Measurements from ENCODE around the gene TKFC. TPM values are rescaled to one million over a fixed set of nuclear protein-coding genes. Genes with fewer than 3 reads are reported as not detected.
A peak's percentile ranks its signal among the peaks of the same experiment; 100 is the strongest.

TKFC gene
- total and polyA plus RNA-seq, 9 of the 15 experiments (the other 6 are each of a cell fraction or from before 2014, with no cell fraction given), result 2.0 to 61.7 (median 28.5) TPM

- no peak for TF ChIP-seq ZSCAN29 (IDR thresholded peaks at IDR 0.05)
- no peak for TF ChIP-seq HOXB6 (CRISPR knock-in tag; IDR thresholded peaks at IDR 0.05; ENCODE audit: borderline replicate concordance)
- TF ChIP-seq ZEB2 (IDR thresholded peaks at IDR 0.05), result no peak
- no peak; the same call in 1 of the 2 replicates for TF ChIP-seq HLTF (IDR thresholded peaks at IDR 0.05)
- TF ChIP-seq ZNF124 (CRISPR knock-in tag; IDR thresholded peaks at IDR 0.05), result no peak
- peak; percentile 21; the same call in 1 of the 2 replicates for TF ChIP-seq CBX1 (IDR thresholded peaks at IDR 0.05; ENCODE audit: low read depth)
- TF ChIP-seq ARID1B (IDR thresholded peaks at IDR 0.05), result peak; percentile 40; the same call in 1 of the 2 replicates
- TF ChIP-seq SMARCE1 (IDR thresholded peaks at IDR 0.05), result no peak
- TF ChIP-seq IFI16 (CRISPR knock-in tag; IDR thresholded peaks at IDR 0.05), result no peak
- no peak for TF ChIP-seq CLOCK (CRISPR knock-in tag; IDR thresholded peaks at IDR 0.05; ENCODE audit: borderline replicate concordance)
- TF ChIP-seq CCNT2 (IDR thresholded peaks at IDR 0.05; ENCODE audit: borderline replicate concordance, extremely low read depth, insufficient read length, low read depth, low read length), result peak; percentile 53
- no peak for TF ChIP-seq ZBED1 (IDR thresholded peaks at IDR 0.05)
- TF ChIP-seq CUX1 (CRISPR knock-in tag; IDR thresholded peaks at IDR 0.05), result no peak
- TF ChIP-seq TCF3 (CRISPR knock-in tag; IDR thresholded peaks at IDR 0.05), result peak; percentile 43
- no peak for TF ChIP-seq ZBTB34 (CRISPR knock-in tag; IDR thresholded peaks at IDR 0.05)
- no peak for TF ChIP-seq STAT5A (IDR thresholded peaks at IDR 0.05; ENCODE audit: borderline replicate concordance, low read length)
- TF ChIP-seq JUND (IDR thresholded peaks at IDR 0.05; ENCODE audit: borderline replicate concordance, low read depth, low read length), result peak; percentile 32
- TF ChIP-seq JUND (tag; IDR thresholded peaks at IDR 0.05; ENCODE audit: borderline replicate concordance, low read depth, low read length), result peak; percentile 11; the same call in 1 of the 3 replicates
- TF ChIP-seq ZNF551 (CRISPR knock-in tag; IDR thresholded peaks at IDR 0.05), result no peak
These were observed 28.9 kb downstream of the TKFC start, which contains the start of the genes CYB561A3 and TMEM138 (continued) for GRCh38 chr11:61361741-61362541.

All from K562 (cell line).